H1 (cell line): Measurements from ENCODE around the gene IL36A.

Experiments used
- HDAC2 ChIP-seq, 2 experiments: fragments of 300-600 bp in 1 of 2; sonication (generic) in 1 of 2; IDR thresholded peaks; 2 replicates each; pipeline ENCODE4 v1.6.1; 2011 to 2012; ENCODE audit warnings: low read depth in 2 of 2, low read length in 2 of 2, mild to moderate bottlenecking in 2 of 2, moderate library complexity in 2 of 2, borderline replicate concordance in 1 of 2, inconsistent platforms in 1 of 2
- POLR2A ChIP-seq, 2 experiments: IDR thresholded peaks; 1 replicate in 1 of 2; 2 replicates in 1 of 2; pipeline ENCODE4 v1.6.1; 2011; ENCODE audit warnings: low read depth in 2 of 2, low read length in 2 of 2, mild to moderate bottlenecking in 2 of 2; ENCODE audit errors: control extremely low read depth in 1 of 2
- SRF ChIP-seq: IDR thresholded peaks from 2 replicates; pipeline ENCODE4 v1.6.1; 2011; ENCODE audit warnings: mild to moderate bottlenecking, low read depth, low read length, moderate library complexity

DNA sequence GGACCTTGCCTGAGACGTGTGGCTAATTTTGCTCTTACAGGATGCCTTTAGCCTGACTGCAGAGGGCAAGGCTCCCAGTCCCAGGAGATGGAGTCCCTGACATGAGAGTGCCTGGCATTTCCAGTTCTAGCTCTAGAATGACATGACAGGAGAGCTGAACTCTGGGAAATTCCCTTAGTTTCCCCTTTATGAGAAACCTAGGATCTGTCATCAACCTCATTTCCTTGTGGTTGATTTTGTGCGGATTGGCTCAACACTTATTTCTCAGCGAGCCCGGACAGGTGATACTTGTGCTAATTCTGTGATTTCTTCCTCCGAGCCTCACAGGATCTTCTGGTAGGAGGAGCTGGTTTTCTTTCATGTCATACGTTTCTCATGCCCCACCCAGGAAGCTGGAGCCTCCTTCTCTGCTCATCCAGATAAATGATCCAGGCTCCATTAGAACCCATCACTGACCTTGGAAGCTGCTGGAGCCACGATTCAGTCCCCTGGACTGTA lies 27.7 kb upstream of the IL36A start, which contains the start of gene IL36G:
- TF ChIP-seq POLR2A (IDR thresholded peaks at IDR 0.05; ENCODE audit: control extremely low read depth in 1 of 2, low read depth in 2 of 2, low read length in 2 of 2): no peak
- no peak for TF ChIP-seq SRF
- TF ChIP-seq HDAC2 (IDR thresholded peaks at IDR 0.05; ENCODE audit: borderline replicate concordance in 1 of 2, low read depth in 2 of 2, low read length in 2 of 2): no peak
